Psoas muscle (tissue), 8 donors: Measurements from ENCODE around the gene CAPG. TPM values are rescaled to one million over a fixed set of nuclear protein-coding genes. Genes with fewer than 3 reads are reported as not detected.
A peak's percentile ranks its signal among the peaks of the same experiment; 100 is the strongest.

Experiments used
- ATAC-seq, 4 donors: fragments of 200-7000 bp; cut with Tn5 transposase; one replicate each; pipeline ENCODE4 v1.9.1; 2020; ENCODE audit warnings: moderate library complexity in 3 of 4, mild to moderate bottlenecking in 2 of 4
- DNase-seq, 2 donors: peaks; one replicate each; pipeline ENCODE4 v3.0.0-alpha.2; 2020
- H3K27ac ChIP-seq: fragments of 200-600 bp; one replicate; pipeline ENCODE4 v1.8.0; 2022
- H3K27me3 ChIP-seq, 3 donors: fragments of 200-600 bp in 1 of 3; one replicate each; pipeline versions ENCODE4 v1.6.1 to v1.8.0; 2013 to 2022; ENCODE audit warnings: low read length in 2 of 3, mild to moderate bottlenecking in 2 of 3, moderate library complexity in 1 of 3; ENCODE audit not compliant: insufficient read depth in 3 of 3
- H3K36me3 ChIP-seq, 2 donors: fragments of 200-600 bp in 1 of 2; one replicate each; pipeline versions ENCODE4 v1.6.1 to v1.8.0; 2013 to 2022; ENCODE audit warnings: low read depth in 1 of 2, mild to moderate bottlenecking in 1 of 2, moderate library complexity in 1 of 2; ENCODE audit not compliant: insufficient read depth in 1 of 2
- H3K4me1 ChIP-seq: fragments of 200-600 bp; one replicate; pipeline ENCODE4 v1.8.0; 2022
- H3K4me3 ChIP-seq: fragments of 200-600 bp; one replicate; pipeline ENCODE4 v1.8.0; 2022; ENCODE audit warnings: mild to moderate bottlenecking
- H3K9me3 ChIP-seq: fragments of 200-600 bp; one replicate; pipeline ENCODE4 v1.8.0; 2022
- CTCF ChIP-seq: fragments of 200-600 bp; IDR thresholded peaks from one replicate; pipeline ENCODE4 v1.8.0; 2022; ENCODE audit warnings: antibody characterized with exemption
- WGBS, 3 donors: extraction: QIAGEN DNeasy Blood & Tissue Kit; methylation state at CpG; one replicate each; pipeline versions ENCODE4 v1.1.6 to v1.1.7; 2013; 5-methylcytosine and 5-hydroxymethylcytosine counted together
- intact Hi-C, 2 donors: fragments of 100-400 bp; cut with DNase I; formaldehyde crosslinking; loops; one replicate each; pipeline versions ENCODE4 v1.11.0 to v1.14.2; 2022
- polyA plus RNA-seq, 3 donors: library from polyadenylated mRNA; stranded (reverse); fragments of 200-250 nt; gene quantifications; one replicate each; pipeline ENCODE4 v1.2.3, GENCODE V29; 2013
- total RNA-seq, 4 donors: library from RNA; stranded (reverse); fragmentation: NEBNext Ultra II Directional in 2 of 4; extraction: Animal tissue kit (Norgen Biotek cat#: 25700) in 2 of 4; gene quantifications; one replicate each; pipeline versions ENCODE4 v1.2.1 to v1.2.4, GENCODE V29; 2021 to 2023
- donor health status: healthy with polysubstance abuse.
- donor health status: DM: no; HTN: no; CAD: no; lungs with moderate emphysema.
- donor health status: Bipolar disorder and iron deficiency.
- donor health status: healthy.
- donor health status: DM: yes; HTN: yes; CAD: no.
- donor health status: DM: no; HTN: no; CAD: no.
- donor health status: DM: no; HTN: no; CAD: no.
- donor health status: DM: yes; HTN: yes; CAD: no.

Gene CAPG
- total and polyA plus RNA-seq, 7 donors, result 2.8 to 11.1 (median 7.9) TPM

DNA sequence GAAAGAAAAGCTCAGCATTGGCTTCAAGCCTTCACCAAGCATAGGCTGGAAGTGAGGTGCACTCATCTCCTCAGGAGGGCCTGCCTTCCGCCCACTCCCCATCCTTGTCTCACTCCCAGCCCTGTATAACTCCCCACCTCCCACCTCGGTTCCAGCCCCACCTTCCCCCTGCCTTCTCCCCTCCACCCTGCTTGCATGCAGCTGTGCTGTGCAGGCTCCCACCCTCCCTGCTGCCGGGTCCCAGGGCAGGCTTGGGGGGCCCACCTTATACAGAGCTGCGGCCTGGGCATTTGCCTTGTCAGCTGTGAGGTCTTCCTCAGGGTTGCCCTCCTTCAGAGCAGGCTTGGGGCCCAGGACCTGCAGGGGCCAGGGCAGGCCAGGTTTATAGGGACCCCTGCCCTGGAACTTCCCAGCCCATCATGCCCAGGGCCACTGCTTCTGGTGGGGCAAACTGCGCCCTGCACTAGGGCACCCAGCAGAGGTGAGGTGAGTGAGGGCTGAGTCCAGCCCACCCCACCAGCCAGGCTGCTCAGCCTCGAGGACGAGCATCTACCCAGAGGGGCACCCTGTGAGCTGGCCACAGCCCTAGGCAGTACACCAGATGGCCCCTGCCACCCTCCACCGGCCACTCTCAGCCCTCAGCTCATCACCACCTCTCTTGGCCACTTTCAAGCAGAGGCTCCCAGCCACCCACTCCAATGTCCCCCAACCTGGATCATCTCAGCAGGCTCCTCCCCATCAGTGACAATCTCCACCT, 11.6 kb downstream of the CAPG start:
- DNase-seq (no peak), ATAC-seq (no peak)
- Histone ChIP-seq H3K36me3 (no peaks in the 10 kb centered on the region), H3K9me3 (no peaks in the 10 kb centered on the region), H3K4me3 (no peak overlapping the region), H3K4me1 (peaks cover 10% of the 10 kb centered on the region), H3K27me3 (no peaks in the 10 kb centered on the region), H3K27ac (no peak overlapping the region)
- intact Hi-C loops, result no loop called here
- 91 to 96% (median 95%) methylated on average over 7 to 8 of the region's 8 CpGs for WGBS, 3 donors
- TF ChIP-seq CTCF, result no peak

GRCh38 chr2:85397925-85398331, 12.2 kb downstream of the CAPG start:
- no peaks in the 10 kb centered on the region for H3K9me3 ChIP-seq
- WGBS, 3 donors, result 69 to 79% (median 69%) methylated on average over 4 of the region's 4 CpGs
- intact Hi-C loops, result no loop called here
- TF ChIP-seq CTCF, result no peak
- H3K36me3 ChIP-seq, result no peaks in the 10 kb centered on the region
- DNase-seq, result no peak
- no peak overlapping the region for H3K27ac ChIP-seq
- peak in 1 of 4 donors; percentile 32 for ATAC-seq
- no peaks in the 10 kb centered on the region for H3K27me3 ChIP-seq
- H3K4me1 ChIP-seq, result peaks cover 11% of the 10 kb centered on the region
- H3K4me3 ChIP-seq, result no peak overlapping the region

GRCh38 chr2:85396531-85397470, 13.4 kb downstream of the CAPG start:
- 64 to 81% (median 71%) methylated on average over 5 of the region's 5 CpGs for WGBS, 3 donors
- Histone ChIP-seq H3K4me1 (peaks cover 11% of the 10 kb centered on the region), H3K27ac (no peak overlapping the region), H3K27me3 (no peaks in the 10 kb centered on the region), H3K4me3 (no peak overlapping the region), H3K9me3 (no peaks in the 10 kb centered on the region), H3K36me3 (no peaks in the 10 kb centered on the region)
- no peak for ATAC-seq
- intact Hi-C loops, result no loop called here
- no peak for DNase-seq
- no peak for TF ChIP-seq CTCF

- DNase-seq (no peak), ATAC-seq (no peak)
- Histone ChIP-seq H3K27me3 (no peaks in the 10 kb centered on the region), H3K4me1 (peaks cover 11% of the 10 kb centered on the region), H3K4me3 (no peak overlapping the region), H3K36me3 (peaks cover 0 to 4% of the 10 kb centered on the region in 2 donors), H3K9me3 (no peaks in the 10 kb centered on the region), H3K27ac (no peak overlapping the region)
- TF ChIP-seq CTCF, result no peak
- intact Hi-C loops, result no loop called here
- WGBS, 3 donors, result 87 to 92% (median 89%) methylated on average over 14 of the region's 14 CpGs
Measured at GRCh38 chr2:85395912-85396475, 14.2 kb downstream of the CAPG start.
